Activated CD8-positive, alpha-beta memory T cell treated with anti-CD3 and anti-CD28 coated beads, Interleukin-2, amount 50 U/mL, for 1 hour (primary cell): ENCODE results near the gene CNOT1.
A peak's percentile ranks its signal among the peaks of the same experiment; 100 is the strongest.
"Not testable (repeated sequence)": the region's sequence is repeated elsewhere in the genome, so short reads cannot be mapped to it uniquely, and the experiment has no call there.

Experiments
- DNase-seq: peaks from one replicate; pipeline ENCODE4 v3.0.0-alpha.2; 2020; ENCODE audit errors: extremely low read depth

CNOT1 gene

GRCh38 chr16:58629733-58630640, at the start of gene CNOT1:
TSS of gene CNOT1 (minus strand) at chr16:58629826. CDS start at chr16:58599337, 30,489 bp downstream.
- DNase-seq, result peak; percentile 92

GRCh38 chr16:58678716-58679115, 49.1 kb upstream of the CNOT1 start:
- no peak for DNase-seq

GRCh38 chr16:58678269-58678668, 48.6 kb upstream of the CNOT1 start:
- no peak for DNase-seq

GRCh38 chr16:58670946-58671583, 41.4 kb upstream of the CNOT1 start:
- DNase-seq, result no peak

- DNase-seq, result no peak
These were observed 40.6 kb upstream of the CNOT1 start for GRCh38 chr16:58670177-58670576.

GRCh38 chr16:58665200-58665599, 35.6 kb upstream of the CNOT1 start:
- no peak for DNase-seq

GRCh38 chr16:58661199-58661830, 31.7 kb upstream of the CNOT1 start:
- no peak for DNase-seq

GRCh38 chr16:58659911-58660310, 30.3 kb upstream of the CNOT1 start:
- not testable (repeated sequence) for DNase-seq

- no peak for DNase-seq
These were observed 29.2 kb upstream of the CNOT1 start for GRCh38 chr16:58658796-58659211.

- no peak for DNase-seq
These were observed 27.3 kb upstream of the CNOT1 start for GRCh38 chr16:58656899-58657298.

- DNase-seq, result no peak
These were observed 25.6 kb upstream of the CNOT1 start for GRCh38 chr16:58655215-58655596.

- DNase-seq, result no peak
These were observed 25.1 kb upstream of the CNOT1 start for GRCh38 chr16:58654560-58655214.

GRCh38 chr16:58652741-58653140, 23.1 kb upstream of the CNOT1 start:
- DNase-seq, result no peak

- DNase-seq, result no peak
These were observed 22.3 kb upstream of the CNOT1 start for GRCh38 chr16:58651965-58652348.

GRCh38 chr16:58649707-58650106, 20.1 kb upstream of the CNOT1 start:
- DNase-seq, result no peak

- no peak for DNase-seq
These were observed 17.5 kb upstream of the CNOT1 start for GRCh38 chr16:58647107-58647506.

- no peak for DNase-seq
These were observed 15.3 kb upstream of the CNOT1 start for GRCh38 chr16:58644765-58645487.

- DNase-seq, result no peak
These were observed 14.5 kb upstream of the CNOT1 start for GRCh38 chr16:58644108-58644507.

- DNase-seq, result no peak
These were observed 11.3 kb upstream of the CNOT1 start for GRCh38 chr16:58640949-58641348.

GRCh38 chr16:58639836-58640235, 10.2 kb upstream of the CNOT1 start:
- DNase-seq, result no peak

GRCh38 chr16:58639230-58639629, 9.6 kb upstream of the CNOT1 start:
- DNase-seq, result no peak
